Type B pancreatic cell (in vitro differentiated cells): ENCODE data around the gene CLCA1. TPM values are rescaled to one million over a fixed set of nuclear protein-coding genes. Genes with fewer than 3 reads are reported as not detected.

ENCODE experiments used
- DNase-seq: peaks from one replicate; pipeline ENCODE4 v3.0.0; 2021; ENCODE audit warnings: mixed read lengths; ENCODE audit not compliant: unreplicated experiment; ENCODE audit errors: extremely low spot score
- H3K27ac Mint-ChIP-seq: 2 replicates; pipeline ENCODE4 v1.8.0; 2021; ENCODE audit warnings: mild to moderate bottlenecking, mixed read lengths
- H3K27me3 Mint-ChIP-seq: 2 replicates; pipeline ENCODE4 v1.8.0; 2021; ENCODE audit warnings: mixed read lengths
- H3K36me3 Mint-ChIP-seq: 2 replicates; pipeline ENCODE4 v1.8.0; 2021; ENCODE audit warnings: mixed read lengths
- H3K4me1 Mint-ChIP-seq: one replicate; pipeline ENCODE4 v1.8.0; 2021; ENCODE audit warnings: mixed read lengths; ENCODE audit not compliant: unreplicated experiment
- H3K4me3 Mint-ChIP-seq: 2 replicates; pipeline ENCODE4 v1.8.0; 2021; ENCODE audit warnings: mild to moderate bottlenecking, mixed read lengths
- H3K9me3 Mint-ChIP-seq: 2 replicates; pipeline ENCODE4 v1.8.0; 2021; ENCODE audit warnings: mixed read lengths
- total RNA-seq: library from RNA; stranded (reverse); gene quantifications from 2 replicates; pipeline ENCODE4 v1.2.1, GENCODE V29; 2021; ENCODE audit warnings: low replicate concordance
- TF ChIP-seq, protein P1 (sequence below): fragments of 200-600 bp; sonication (generic); conservative IDR thresholded peaks from 2 replicates; pipeline ENCODE4 v1.5.0; 2021; ENCODE audit warnings: antibody characterized with exemption, mild to moderate bottlenecking

Gene CLCA1
- total RNA-seq, 1 donor from 2014 or later, result 10.1 TPM

DNA sequence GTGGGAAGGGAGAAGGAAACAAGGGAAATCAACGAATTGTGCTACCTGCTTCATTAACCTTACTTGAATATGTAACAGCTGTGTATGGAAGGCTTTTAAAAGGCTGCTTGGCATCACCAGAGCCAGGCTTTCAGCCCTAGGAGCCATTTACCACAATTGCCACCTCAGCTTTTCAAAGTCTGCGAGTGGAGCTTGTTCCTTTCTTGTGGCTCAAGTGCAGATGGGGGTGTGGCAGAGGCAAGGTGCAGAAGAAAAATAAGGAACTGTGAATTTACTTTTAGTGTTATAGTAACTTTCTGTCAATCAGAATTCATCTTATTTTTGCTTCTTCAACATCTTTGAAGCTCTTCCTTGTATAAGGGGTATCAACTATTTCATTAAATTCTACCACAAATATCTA, 27.1 kb upstream of the CLCA1 start:
- H3K9me3 Mint-ChIP-seq, result no peaks in the 10 kb centered on the region
- H3K4me3 Mint-ChIP-seq, result no peak overlapping the region
- no peak overlapping the region for H3K27ac Mint-ChIP-seq
- no peaks in the 10 kb centered on the region for H3K4me1 Mint-ChIP-seq
- peaks cover 11% of the 10 kb centered on the region for H3K27me3 Mint-ChIP-seq
- TF ChIP-seq, protein P1, sequence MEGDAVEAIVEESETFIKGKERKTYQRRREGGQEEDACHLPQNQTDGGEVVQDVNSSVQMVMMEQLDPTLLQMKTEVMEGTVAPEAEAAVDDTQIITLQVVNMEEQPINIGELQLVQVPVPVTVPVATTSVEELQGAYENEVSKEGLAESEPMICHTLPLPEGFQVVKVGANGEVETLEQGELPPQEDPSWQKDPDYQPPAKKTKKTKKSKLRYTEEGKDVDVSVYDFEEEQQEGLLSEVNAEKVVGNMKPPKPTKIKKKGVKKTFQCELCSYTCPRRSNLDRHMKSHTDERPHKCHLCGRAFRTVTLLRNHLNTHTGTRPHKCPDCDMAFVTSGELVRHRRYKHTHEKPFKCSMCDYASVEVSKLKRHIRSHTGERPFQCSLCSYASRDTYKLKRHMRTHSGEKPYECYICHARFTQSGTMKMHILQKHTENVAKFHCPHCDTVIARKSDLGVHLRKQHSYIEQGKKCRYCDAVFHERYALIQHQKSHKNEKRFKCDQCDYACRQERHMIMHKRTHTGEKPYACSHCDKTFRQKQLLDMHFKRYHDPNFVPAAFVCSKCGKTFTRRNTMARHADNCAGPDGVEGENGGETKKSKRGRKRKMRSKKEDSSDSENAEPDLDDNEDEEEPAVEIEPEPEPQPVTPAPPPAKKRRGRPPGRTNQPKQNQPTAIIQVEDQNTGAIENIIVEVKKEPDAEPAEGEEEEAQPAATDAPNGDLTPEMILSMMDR, result no peak
- no peak for DNase-seq
- H3K36me3 Mint-ChIP-seq, result no peaks in the 10 kb centered on the region

DNA sequence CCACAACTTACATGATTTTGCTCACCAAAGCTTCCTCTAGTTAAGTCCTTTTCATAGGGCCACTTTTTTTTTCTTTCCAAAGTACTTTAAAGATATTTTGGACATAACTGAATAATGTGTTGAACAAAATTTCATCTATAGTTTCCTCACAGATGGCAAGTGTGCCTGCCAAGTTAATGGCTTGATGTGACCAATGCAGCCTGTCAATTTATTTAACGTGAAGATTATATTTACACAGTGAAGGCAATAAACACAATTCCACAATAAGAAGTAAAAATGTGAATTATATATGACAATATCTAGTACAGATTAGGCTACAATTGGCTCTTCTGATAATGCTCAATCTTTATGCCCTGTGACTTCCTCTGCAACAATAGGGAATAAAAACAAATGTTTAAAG, 26.7 kb upstream of the CLCA1 start:
- Mint-ChIP-seq H3K4me1 (no peaks in the 10 kb centered on the region), H3K27ac (no peak overlapping the region), H3K27me3 (peaks cover 11% of the 10 kb centered on the region), H3K4me3 (no peak overlapping the region), H3K9me3 (no peaks in the 10 kb centered on the region), H3K36me3 (no peaks in the 10 kb centered on the region)
- no peak for DNase-seq
- TF ChIP-seq, protein P1, result no peak

DNA sequence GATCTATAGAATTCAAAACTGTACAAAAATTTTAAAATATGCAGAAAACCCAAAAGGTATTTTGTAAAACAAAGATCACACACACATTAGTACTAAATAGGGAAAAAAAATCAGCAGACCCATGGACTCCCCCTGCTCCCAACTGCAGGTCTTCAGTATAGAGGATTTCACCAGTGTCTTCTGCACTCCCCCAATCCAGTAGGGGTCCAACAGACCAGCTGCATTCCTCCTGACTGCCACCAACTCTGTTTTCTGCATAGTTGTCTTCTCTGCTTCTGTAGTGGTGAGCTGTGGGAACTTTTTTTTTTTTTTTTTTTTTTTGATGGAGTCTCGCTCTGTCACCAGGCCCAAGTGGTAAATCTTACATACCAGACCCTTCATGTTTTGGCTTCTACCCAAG, 22.8 kb upstream of the CLCA1 start:
- no peak overlapping the region for H3K4me3 Mint-ChIP-seq
- no peaks in the 10 kb centered on the region for H3K4me1 Mint-ChIP-seq
- H3K27ac Mint-ChIP-seq, result no peak overlapping the region
- DNase-seq, result no peak
- no peaks in the 10 kb centered on the region for H3K27me3 Mint-ChIP-seq
- no peaks in the 10 kb centered on the region for H3K9me3 Mint-ChIP-seq
- H3K36me3 Mint-ChIP-seq, result no peaks in the 10 kb centered on the region
- TF ChIP-seq, protein P1, result no peak

DNA sequence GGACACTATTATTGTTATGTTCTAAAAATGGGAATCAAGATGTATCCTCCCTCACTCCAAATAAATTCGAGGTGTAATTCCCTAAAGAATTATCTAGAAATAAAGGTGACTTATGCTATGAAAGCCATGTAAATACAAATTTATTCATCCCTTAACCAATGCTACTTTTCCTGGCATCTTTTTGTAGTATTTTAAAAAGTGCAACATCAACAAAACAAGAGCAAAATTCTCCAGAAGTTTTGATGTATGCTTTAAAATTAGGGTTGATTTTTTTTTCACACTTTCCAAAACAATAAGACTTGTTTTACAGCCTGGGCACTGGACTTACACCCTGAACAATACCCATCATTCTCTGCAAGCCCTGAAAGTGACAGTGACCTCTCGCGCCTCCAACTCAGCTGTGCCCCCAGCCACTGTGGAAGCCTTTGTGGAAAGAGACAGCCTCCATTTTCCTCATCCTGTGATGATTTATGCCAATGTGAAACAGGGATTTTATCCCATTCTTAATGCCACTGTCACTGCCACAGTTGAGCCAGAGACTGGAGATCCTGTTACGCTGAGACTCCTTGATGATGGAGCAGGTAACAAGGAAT, 21.4 kb upstream of the CLCA1 start:
- Mint-ChIP-seq H3K4me1 (no peaks in the 10 kb centered on the region), H3K4me3 (no peak overlapping the region), H3K27ac (no peak overlapping the region), H3K27me3 (no peaks in the 10 kb centered on the region), H3K9me3 (no peaks in the 10 kb centered on the region), H3K36me3 (no peaks in the 10 kb centered on the region)
- TF ChIP-seq, protein P1, result no peak
- no peak for DNase-seq

DNA sequence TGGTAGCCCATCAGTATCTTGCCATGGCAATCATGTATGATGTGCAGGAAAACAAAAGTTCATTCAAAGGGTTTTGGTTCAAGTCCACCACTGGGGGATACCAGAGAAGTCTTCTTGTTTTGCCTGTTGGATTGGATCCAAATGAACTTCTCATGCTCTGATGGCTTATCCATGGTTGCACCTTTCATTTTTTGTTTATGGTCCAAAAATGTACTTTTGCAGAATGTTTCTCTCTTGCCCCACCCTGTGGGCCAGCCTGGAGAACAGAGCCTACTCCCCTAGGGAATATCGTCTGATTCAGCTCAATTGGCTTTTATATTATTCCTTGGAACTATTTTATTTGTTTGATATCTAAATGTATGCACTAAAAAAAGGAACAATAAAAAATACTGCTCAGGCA, 20.1 kb upstream of the CLCA1 start:
- H3K4me3 Mint-ChIP-seq, result no peak overlapping the region
- DNase-seq, result no peak
- H3K27ac Mint-ChIP-seq, result no peak overlapping the region
- TF ChIP-seq, protein P1, result no peak
- H3K9me3 Mint-ChIP-seq, result no peaks in the 10 kb centered on the region
- H3K4me1 Mint-ChIP-seq, result no peaks in the 10 kb centered on the region
- no peaks in the 10 kb centered on the region for H3K36me3 Mint-ChIP-seq
- H3K27me3 Mint-ChIP-seq, result no peaks in the 10 kb centered on the region

DNA sequence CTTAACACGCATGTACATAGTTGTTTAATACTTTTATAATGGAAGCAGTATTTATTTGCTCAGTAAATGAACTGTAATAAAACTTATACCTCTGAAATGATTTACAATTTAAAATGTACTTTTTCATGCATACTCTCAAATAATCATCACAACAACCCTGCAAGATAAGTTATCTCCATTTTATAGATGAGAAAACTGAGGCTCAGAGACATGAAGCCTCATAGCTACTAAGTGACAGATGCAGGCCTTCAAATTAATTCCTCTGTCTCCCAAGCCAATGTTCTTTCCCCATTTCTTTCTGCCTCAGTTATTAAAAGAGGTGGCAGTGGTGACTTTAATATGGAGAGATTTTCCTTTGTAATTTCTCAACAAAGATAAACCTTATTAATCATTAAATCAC, 19.6 kb upstream of the CLCA1 start:
- Mint-ChIP-seq H3K36me3 (no peaks in the 10 kb centered on the region), H3K4me1 (no peaks in the 10 kb centered on the region)

More for the DNA sequence above, 19.6 kb upstream of the CLCA1 start:
- H3K9me3 Mint-ChIP-seq, result no peaks in the 10 kb centered on the region
- TF ChIP-seq, protein P1, result no peak
- H3K27ac Mint-ChIP-seq, result no peak overlapping the region
- no peak for DNase-seq
- no peak overlapping the region for H3K4me3 Mint-ChIP-seq
- no peaks in the 10 kb centered on the region for H3K27me3 Mint-ChIP-seq
